T-helper 17 cell (primary cell): Measurements from ENCODE around the gene TUBB4A. TPM values are rescaled to one million over a fixed set of nuclear protein-coding genes. Genes with fewer than 3 reads are reported as not detected.

Experiments
- ATAC-seq: fragments of 150-1000 bp; cut with Tn5 transposase; 2 replicates; pipeline ENCODE4 v1.10.0; 2021; ENCODE audit warnings: mild to moderate bottlenecking, moderate library complexity
- DNase-seq, 3 donors: peaks; one replicate each; pipeline versions ENCODE4 v3.0.0 to v3.0.0-alpha.2; 2020 to 2021
- H3K9me3 ChIP-seq: one replicate; pipeline ENCODE4 v1.7.0; 2013; ENCODE audit warnings: low read length, mild to moderate bottlenecking; ENCODE audit not compliant: control insufficient read depth, poor library complexity, severe bottlenecking
- H3K27ac Mint-ChIP-seq: one replicate; pipeline ENCODE4 v1.8.0; 2022; ENCODE audit warnings: mild to moderate bottlenecking, moderate library complexity, mixed read lengths
- H3K27me3 Mint-ChIP-seq: one replicate; pipeline ENCODE4 v1.8.0; 2022; ENCODE audit warnings: mixed read lengths
- H3K36me3 Mint-ChIP-seq: one replicate; pipeline ENCODE4 v1.8.0; 2022; ENCODE audit warnings: low read depth, mixed read lengths
- H3K4me1 Mint-ChIP-seq: one replicate; pipeline ENCODE4 v1.8.0; 2022; ENCODE audit warnings: mild to moderate bottlenecking, mixed read lengths
- H3K4me3 Mint-ChIP-seq: one replicate; pipeline ENCODE4 v1.8.0; 2022; ENCODE audit warnings: mild to moderate bottlenecking, moderate library complexity, mixed read lengths
- total RNA-seq, 4 donors: library from RNA in 2 of 4; stranded (reverse) in 2 of 4; gene quantifications; one replicate each; pipeline ENCODE4 v1.2.3 and lab custom pipeline; 2022 to 2026

TUBB4A gene
- total RNA-seq, 2 donors from 2014 or later: 1.5 to 1.6 TPM

DNA sequence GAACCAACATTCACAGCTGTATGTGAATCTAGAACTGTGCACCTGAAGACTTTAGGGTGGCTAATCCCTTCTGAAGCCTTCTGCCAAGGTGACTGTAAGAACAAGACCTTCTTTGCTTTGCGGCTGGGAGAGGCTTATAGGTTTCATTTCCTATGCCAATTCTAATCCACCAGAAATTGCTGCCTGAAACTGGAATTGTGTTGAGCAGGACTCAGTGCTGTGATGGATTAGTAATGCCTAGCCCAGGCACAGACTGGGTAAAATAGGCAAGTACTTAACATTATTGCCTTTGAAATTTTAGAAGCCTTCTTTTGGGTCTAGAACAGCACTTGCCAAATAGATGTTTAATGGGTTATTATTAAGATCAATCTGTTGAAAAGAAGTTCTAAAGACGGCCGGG lies 54.1 kb downstream of the TUBB4A start:
- H3K27ac Mint-ChIP-seq: no peak overlapping the region
- no peak for DNase-seq
- no peaks in the 10 kb centered on the region for H3K4me1 Mint-ChIP-seq
- ATAC-seq: no peak
- no peaks in the 10 kb centered on the region for H3K36me3 Mint-ChIP-seq
- no peaks in the 10 kb centered on the region for H3K27me3 Mint-ChIP-seq
- no peaks in the 10 kb centered on the region for H3K9me3 ChIP-seq
- no peak overlapping the region for H3K4me3 Mint-ChIP-seq

- ATAC-seq: no peak
- no peaks in the 10 kb centered on the region for H3K9me3 ChIP-seq
- no peak overlapping the region for H3K4me3 Mint-ChIP-seq
These were observed 55.7 kb downstream of the TUBB4A start for GRCh38 chr19:6446452-6446851.

More at GRCh38 chr19:6446452-6446851, 55.7 kb downstream of the TUBB4A start:
- Mint-ChIP-seq H3K27me3 (no peaks in the 10 kb centered on the region), H3K36me3 (no peaks in the 10 kb centered on the region), H3K4me1 (no peaks in the 10 kb centered on the region), H3K27ac (no peak overlapping the region)
- no peak for DNase-seq

Other genes with a start within 250 kb of the TUBB4A start
- 10 to 100 TPM; 27.1 to 30.3 TPM for gene MLLT1, start 222.3 kb downstream of the TUBB4A start, total RNA-seq
- gene ACER1, start 168.7 kb downstream of the TUBB4A start, total RNA-seq: 1 to 10 TPM in 1 of 2 donors, under 1 TPM in 1; 0.99 to 1.5 TPM
- gene CLPP, start 140.8 kb downstream of the TUBB4A start, total RNA-seq: 10 to 100 TPM; 75.9 to 82.7 TPM
- 10 to 100 TPM; 44.1 to 47.6 TPM for gene ALKBH7, start 129.5 kb downstream of the TUBB4A start, total RNA-seq
- 1 to 10 TPM; 1.3 to 1.5 TPM for gene PSPN, start 126.4 kb downstream of the TUBB4A start, total RNA-seq
- 10 to 100 TPM; 67.2 to 68.7 TPM for gene GTF2F1, start 109.1 kb downstream of the TUBB4A start, total RNA-seq
- 100 to 1,000 TPM; 138 to 164 TPM for gene KHSRP, start 77.5 kb downstream of the TUBB4A start, total RNA-seq
- not detected for gene SLC25A41, start 68.5 kb downstream of the TUBB4A start, total RNA-seq
- gene SLC25A23, start 42.5 kb downstream of the TUBB4A start, total RNA-seq: 10 to 100 TPM in 1 of 2 donors, 1 to 10 TPM in 1; 9.6 to 11.3 TPM
- gene CRB3, start 38.0 kb downstream of the TUBB4A start, total RNA-seq: 1 to 10 TPM; 1.4 to 1.5 TPM
- 100 to 1,000 TPM; 104 to 105 TPM for gene DENND1C, start 20.5 kb downstream of the TUBB4A start, total RNA-seq
- gene TNFSF9, start 28.7 kb upstream of the TUBB4A start, total RNA-seq: 1 to 10 TPM; 2.2 to 3.3 TPM
- gene CD70, start 88.8 kb upstream of the TUBB4A start, total RNA-seq: 1 to 10 TPM; 3.0 to 4.5 TPM
- 1 to 10 TPM; 5.0 to 5.6 TPM for gene TNFSF14, start 167.9 kb upstream of the TUBB4A start, total RNA-seq
- gene C3, start 218.3 kb upstream of the TUBB4A start, total RNA-seq: under 1 TPM in 1 of 2 donors, not detected in 1; 0.35 TPM
- 10 to 100 TPM; 53.4 to 55.5 TPM for gene GPR108, start 235.3 kb upstream of the TUBB4A start, total RNA-seq
- gene TRIP10, start 237.4 kb upstream of the TUBB4A start, total RNA-seq: 1 to 10 TPM in 1 of 2 donors, under 1 TPM in 1; 0.92 to 3.3 TPM